HepG2 (cell line): ENCODE results near the gene HDAC10. TPM values are rescaled to one million over a fixed set of nuclear protein-coding genes. Genes with fewer than 3 reads are reported as not detected.
A peak's percentile ranks its signal among the peaks of the same experiment; 100 is the strongest.

Source experiments
- ARNTL ChIP-seq: sonication (generic); formaldehyde crosslinking; IDR thresholded peaks from 2 replicates; pipeline ENCODE4 v1.4.0; 2020; ENCODE audit warnings: mild to moderate bottlenecking, missing genetic modification reagents
- CBFB ChIP-seq: sonication (generic); formaldehyde crosslinking; IDR thresholded peaks from 2 replicates; pipeline ENCODE4 v1.4.0; 2020; ENCODE audit warnings: missing genetic modification reagents
- EHMT2 ChIP-seq: fragments of 200-600 bp; sonication (generic); IDR thresholded peaks from 2 replicates; pipeline ENCODE4 v1.7.0; 2017; ENCODE audit warnings: antibody characterized with exemption, low read depth, low read length, borderline replicate concordance
- HDAC1 ChIP-seq: sonication (generic); formaldehyde crosslinking; IDR thresholded peaks from 2 replicates; pipeline ENCODE4 v1.5.1; 2020; ENCODE audit warnings: mild to moderate bottlenecking, missing genetic modification reagents
- HINFP ChIP-seq: sonication (generic); formaldehyde crosslinking; IDR thresholded peaks from 2 replicates; pipeline ENCODE4 v1.4.0; 2020; ENCODE audit warnings: low read depth, mild to moderate bottlenecking, missing genetic modification reagents
- PAWR ChIP-seq: sonication (generic); formaldehyde crosslinking; IDR thresholded peaks from 2 replicates; pipeline ENCODE4 v1.4.0; 2020; ENCODE audit warnings: missing genetic modification reagents, mild to moderate bottlenecking, borderline replicate concordance
- SCMH1 ChIP-seq: sonication (generic); formaldehyde crosslinking; IDR thresholded peaks from 2 replicates; pipeline ENCODE4 v1.9.0; 2021; ENCODE audit warnings: missing genetic modification reagents, mild to moderate bottlenecking, borderline replicate concordance
- SKI ChIP-seq: fragments of 450-650 bp; IDR thresholded peaks from one replicate; pipeline ENCODE4 v1.6.1; 2018; ENCODE audit warnings: mild to moderate bottlenecking; ENCODE audit not compliant: partially characterized antibody
- SRF ChIP-seq: IDR thresholded peaks from 2 replicates; pipeline ENCODE4 v1.6.1; 2011; ENCODE audit warnings: mild to moderate bottlenecking, low read depth, low read length, moderate library complexity
- ZFP91 ChIP-seq: sonication (generic); formaldehyde crosslinking; IDR thresholded peaks from 2 replicates; pipeline ENCODE4 v1.9.0; 2022; ENCODE audit warnings: missing genetic modification reagents, mild to moderate bottlenecking, borderline replicate concordance
- ZMYM3 ChIP-seq: sonication (generic); formaldehyde crosslinking; IDR thresholded peaks from 2 replicates; pipeline ENCODE4 v1.5.1; 2020; ENCODE audit warnings: mild to moderate bottlenecking, missing genetic modification reagents
- ZNF207 ChIP-seq: fragments of 450-650 bp; IDR thresholded peaks from 2 replicates; pipeline ENCODE4 v1.6.1; 2016; ENCODE audit warnings: antibody characterized with exemption, borderline replicate concordance
- ZNF343 ChIP-seq: sonication (generic); formaldehyde crosslinking; IDR thresholded peaks from 2 replicates; pipeline ENCODE4 v1.4.0; 2020; ENCODE audit warnings: mild to moderate bottlenecking, missing genetic modification reagents
- ZNF451 ChIP-seq: sonication (generic); formaldehyde crosslinking; IDR thresholded peaks from 2 replicates; pipeline ENCODE4 v1.5.0; 2020; ENCODE audit warnings: mild to moderate bottlenecking, missing genetic modification reagents
- ZNF574 ChIP-seq: sonication (generic); formaldehyde crosslinking; IDR thresholded peaks from 2 replicates; pipeline ENCODE4 v1.4.0; 2020; ENCODE audit warnings: missing genetic modification reagents
- ZNF646 ChIP-seq: sonication (generic); formaldehyde crosslinking; IDR thresholded peaks from 2 replicates; pipeline ENCODE4 v1.9.0; 2021; ENCODE audit warnings: mild to moderate bottlenecking, missing genetic modification reagents
- polyA plus RNA-seq, 8 experiments: library from polyadenylated mRNA; depleted of rRNA in 3 of 8; stranded (reverse) in 7 of 8; unstranded in 1 of 8; fragments of >200 nt; fragmentation: Illumina TruSeq in 4 of 8; extraction: Trizol in 4 of 8; gene quantifications; 2 replicates each; pipeline versions ENCODE4 v1.2.1 to v1.2.3, GENCODE V29; 2011 to 2016; ENCODE audit warnings: low read depth in 4 of 8, missing spikeins in 1 of 8, mixed read lengths in 1 of 8; ENCODE audit not compliant: insufficient read depth in 1 of 8
- total RNA-seq, 5 experiments: library from RNA; depleted of rRNA; stranded (reverse); fragments of >200 nt; fragmentation: Illumina TruSeq; extraction: Trizol; gene quantifications; 2 replicates each; pipeline ENCODE4 v1.2.3, GENCODE V29; 2016; ENCODE audit warnings: low read depth in 1 of 5

Gene HDAC10
- total and polyA plus RNA-seq, 2 of the 13 experiments (the other 11 are each of a cell fraction or from before 2014, with no cell fraction given): 13.9 to 14.9 TPM

- TF ChIP-seq ZNF646 (CRISPR knock-in tag) (no peak), ZMYM3 (CRISPR knock-in tag) (peak; percentile 41), PAWR (CRISPR knock-in tag) (no peak), EHMT2 (no peak), ZNF343 (CRISPR knock-in tag) (0 out of 2 replicates have a peak, but pooled peaks have one; percentile 38), HINFP (CRISPR knock-in tag) (no peak; the same call in 1 of the 2 replicates), CBFB (CRISPR knock-in tag) (no peak), SCMH1 (no peak), SRF (no peak), ZFP91 (peak; percentile 44), ZNF207 (no peak), SKI (no peak), HDAC1 (CRISPR knock-in tag) (peak; percentile 55; the same call in 1 of the 2 replicates), ZNF574 (0 out of 2 replicates have a peak, but pooled peaks have one; percentile 15), ARNTL (0 out of 2 replicates have a peak, but pooled peaks have one; percentile 23), ZNF451 (CRISPR knock-in tag) (no peak)
These were observed 45.8 kb upstream of the HDAC10 start (continued) for GRCh38 chr22:50296658-50297490.
